ENCODE results near the gene CSK. TPM values are rescaled to one million over a fixed set of nuclear protein-coding genes. Genes with fewer than 3 reads are reported as not detected.

The CSK gene
- total RNA-seq (2022; extraction: Qiagen RNA extraction; ENCODE audit: low read depth), result 56.4 to 66.1 TPM (median 62.3 TPM) in 5 replicates

GRCh38 chr15:74781431-74782258 lies at the start of gene CSK:
CSK (plus strand) TSS chr15:74782080; CDS start chr15:74798298, 16,218 bp downstream.

DNA sequence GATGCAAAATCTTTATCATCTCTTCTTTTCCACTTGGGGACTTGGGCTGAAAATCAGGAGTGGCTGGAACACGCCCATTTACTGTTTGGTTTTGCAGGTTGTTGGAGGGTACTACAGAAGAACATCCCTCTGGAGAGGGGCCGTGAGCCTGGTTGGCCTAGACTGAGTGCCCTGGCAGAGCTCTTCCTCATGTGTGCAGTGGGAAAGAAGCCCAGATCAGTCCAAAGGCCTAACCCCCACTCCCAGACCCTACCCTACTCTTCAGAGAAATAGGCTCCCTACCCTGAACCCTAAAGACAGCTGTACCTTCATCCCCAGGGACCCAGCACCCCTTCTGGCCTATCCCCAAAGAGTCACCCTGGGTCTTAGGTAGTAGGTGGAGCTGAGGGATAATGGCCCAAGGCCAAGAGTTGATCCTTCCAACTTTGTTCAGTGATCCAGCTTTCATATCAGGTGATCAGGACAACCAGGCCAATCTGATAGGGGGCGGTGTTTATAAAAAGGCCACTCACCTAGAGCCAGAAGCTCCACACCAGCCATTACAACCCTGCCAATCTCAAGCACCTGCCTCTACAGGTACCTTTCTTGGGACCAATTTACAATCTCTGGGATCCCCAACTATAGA lies 33.4 kb upstream of the CSK start, which contains the start of gene CYP1A2:
Gene CYP1A2 (plus strand): TSS at position 524 of the 625 bp plus-strand sequence. CDS start 894 bp downstream, outside the sequence.

GRCh38 chr15:74812533-74812932 lies 30.7 kb downstream of the CSK start, which contains the start of gene LMAN1L:
LMAN1L (plus strand) TSS chr15:74812835; CDS start chr15:74812855, 20 bp downstream.

DNA sequence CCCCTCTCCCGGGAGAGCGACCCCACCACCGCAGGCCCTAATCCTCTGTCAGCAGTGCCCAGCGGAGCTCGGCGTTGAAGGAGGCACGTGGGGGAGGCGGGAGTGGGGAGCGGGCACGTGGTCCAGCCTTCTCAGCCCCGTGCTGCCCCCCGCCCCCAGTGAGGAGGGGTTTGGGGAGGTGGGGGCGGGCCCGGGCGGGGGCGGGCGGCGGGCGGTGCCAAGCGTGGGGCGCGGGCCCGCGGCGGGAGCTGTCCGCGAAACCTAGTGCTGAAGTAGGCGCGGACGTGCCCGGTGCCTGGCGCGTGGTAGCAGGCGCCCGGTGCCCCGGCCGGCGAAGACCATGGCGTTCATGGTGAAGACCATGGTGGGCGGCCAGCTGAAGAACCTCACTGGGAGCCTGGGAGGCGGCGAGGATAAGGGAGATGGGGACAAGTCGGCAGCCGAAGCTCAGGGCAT lies 44.5 kb downstream of the CSK start, which contains the start of gene CPLX3:
Gene CPLX3 (plus strand): TSS at position 264 of the 456 bp plus-strand sequence. CDS start 77 bp downstream, at position 341.

GRCh38 chr15:74842581-74843444 lies 60.9 kb downstream of the CSK start, which contains the start of gene ULK3:
ULK3 (minus strand) TSS chr15:74843156; CDS start chr15:74843105, 51 bp downstream.

Other genes starting within 250 kb of the CSK start
- gene ARID3B, start 240.9 kb upstream of the CSK start, total RNA-seq (2022; extraction: Qiagen RNA extraction; ENCODE audit: low read depth), result 3.3 to 4.8 TPM (median 3.9 TPM) in 5 replicates
- gene CLK3, start 166.2 kb upstream of the CSK start, total RNA-seq (2022; extraction: Qiagen RNA extraction; ENCODE audit: low read depth), result 34.7 to 46.1 TPM (median 37.4 TPM) in 5 replicates
- gene EDC3, start 86.1 kb upstream of the CSK start, total RNA-seq (2022; extraction: Qiagen RNA extraction; ENCODE audit: low read depth), result 17.9 to 20.1 TPM (median 19.6 TPM) in 5 replicates
- 1.3 to 2.6 TPM (median 1.9 TPM) in 5 replicates for gene CYP1A1, start 56.6 kb upstream of the CSK start, total RNA-seq (2022; extraction: Qiagen RNA extraction; ENCODE audit: low read depth)
- gene CYP1A2, start 33.2 kb upstream of the CSK start, total RNA-seq (2022; extraction: Qiagen RNA extraction; ENCODE audit: low read depth), result not detected in 5 replicates
- gene LMAN1L, start 30.8 kb downstream of the CSK start, total RNA-seq (2022; extraction: Qiagen RNA extraction; ENCODE audit: low read depth), result not detected in 5 replicates
- gene CPLX3, start 44.5 kb downstream of the CSK start, total RNA-seq (2022; extraction: Qiagen RNA extraction; ENCODE audit: low read depth), result not detected in 5 replicates
- gene ULK3, start 61.1 kb downstream of the CSK start, total RNA-seq (2022; extraction: Qiagen RNA extraction; ENCODE audit: low read depth), result 24.9 to 37.6 TPM (median 32.2 TPM) in 5 replicates
- gene SCAMP2, start 91.3 kb downstream of the CSK start, total RNA-seq (2022; extraction: Qiagen RNA extraction; ENCODE audit: low read depth), result 56.5 to 67.5 TPM (median 62.0 TPM) in 5 replicates
- gene MPI, start 108.0 kb downstream of the CSK start, total RNA-seq (2022; extraction: Qiagen RNA extraction; ENCODE audit: low read depth), result 29.5 to 38.5 TPM (median 32.8 TPM) in 5 replicates
- 28.6 to 38.9 TPM (median 34.3 TPM) in 5 replicates for gene FAM219B, start 124.8 kb downstream of the CSK start, total RNA-seq (2022; extraction: Qiagen RNA extraction; ENCODE audit: low read depth)
- gene COX5A, start 156.0 kb downstream of the CSK start, total RNA-seq (2022; extraction: Qiagen RNA extraction; ENCODE audit: low read depth), result 518 to 689 TPM (median 562 TPM) in 5 replicates
- 21.4 to 32.8 TPM (median 29.8 TPM) in 5 replicates for gene RPP25, start 174.7 kb downstream of the CSK start, total RNA-seq (2022; extraction: Qiagen RNA extraction; ENCODE audit: low read depth)
- gene SCAMP5, start 213.5 kb downstream of the CSK start, total RNA-seq (2022; extraction: Qiagen RNA extraction; ENCODE audit: low read depth), result 11.2 to 15.7 TPM (median 14.7 TPM) in 5 replicates
- gene PPCDC, start 241.5 kb downstream of the CSK start, total RNA-seq (2022; extraction: Qiagen RNA extraction; ENCODE audit: low read depth), result 14.9 to 25.1 TPM (median 20.8 TPM) in 5 replicates

Data from A549 treated with RU486 at 1 μM for 4 hours (cell line).